ENCODE data around the gene MARVELD3. TPM values are rescaled to one million over a fixed set of nuclear protein-coding genes. Genes with fewer than 3 reads are reported as not detected.
"Not testable (repeated sequence)": the region's sequence is repeated elsewhere in the genome, so short reads cannot be mapped to it uniquely, and the experiment has no call there.

MARVELD3 gene
- total RNA-seq, 1 donor from 2014 or later, result 0.24 TPM

- no peaks in the 10 kb centered on the region for H3K36me3 Mint-ChIP-seq (ENCODE audit: unreplicated experiment)
These were observed 35.4 kb upstream of the MARVELD3 start for GRCh38 chr16:71590584-71590983.

GRCh38 chr16:71591917-71592316 is 34.1 kb upstream of the MARVELD3 start:
- Mint-ChIP-seq H3K27ac (ENCODE audit: unreplicated experiment) (no peak overlapping the region), H3K36me3 (ENCODE audit: unreplicated experiment) (no peaks in the 10 kb centered on the region), H3K9me3 (ENCODE audit: unreplicated experiment) (no peaks in the 10 kb centered on the region), H3K4me3 (ENCODE audit: unreplicated experiment) (no peak overlapping the region), H3K4me1 (ENCODE audit: unreplicated experiment) (no peaks in the 10 kb centered on the region), H3K27me3 (ENCODE audit: unreplicated experiment) (peaks cover 24% of the 10 kb centered on the region)
- TF ChIP-seq CTCF (IDR thresholded peaks at IDR 0.05), result no peak
- DNase-seq (ENCODE audit: extremely low spot score, unreplicated experiment), result no peak

More at GRCh38 chr16:71590584-71590983, 35.4 kb upstream of the MARVELD3 start:
- Mint-ChIP-seq H3K4me3 (ENCODE audit: unreplicated experiment) (no peak overlapping the region), H3K4me1 (ENCODE audit: unreplicated experiment) (no peaks in the 10 kb centered on the region), H3K27me3 (ENCODE audit: unreplicated experiment) (peaks cover 22% of the 10 kb centered on the region), H3K27ac (ENCODE audit: unreplicated experiment) (no peak overlapping the region), H3K9me3 (ENCODE audit: unreplicated experiment) (no peaks in the 10 kb centered on the region)
- no peak for TF ChIP-seq CTCF (IDR thresholded peaks at IDR 0.05)
- no peak for DNase-seq (ENCODE audit: extremely low spot score, unreplicated experiment)

GRCh38 chr16:71593048-71593999 is 32.7 kb upstream of the MARVELD3 start:
- H3K4me1 Mint-ChIP-seq (ENCODE audit: unreplicated experiment), result no peaks in the 10 kb centered on the region
- no peak overlapping the region for H3K27ac Mint-ChIP-seq (ENCODE audit: unreplicated experiment)
- H3K9me3 Mint-ChIP-seq (ENCODE audit: unreplicated experiment), result no peaks in the 10 kb centered on the region
- H3K27me3 Mint-ChIP-seq (ENCODE audit: unreplicated experiment), result peaks cover 26% of the 10 kb centered on the region
- DNase-seq (ENCODE audit: extremely low spot score, unreplicated experiment), result no peak
- no peaks in the 10 kb centered on the region for H3K36me3 Mint-ChIP-seq (ENCODE audit: unreplicated experiment)
- no peak for TF ChIP-seq CTCF (IDR thresholded peaks at IDR 0.05)
- H3K4me3 Mint-ChIP-seq (ENCODE audit: unreplicated experiment), result no peak overlapping the region

GRCh38 chr16:71594000-71594646 is 31.9 kb upstream of the MARVELD3 start:
- DNase-seq (ENCODE audit: extremely low spot score, unreplicated experiment), result no peak
- Mint-ChIP-seq H3K27me3 (ENCODE audit: unreplicated experiment) (peaks cover 26% of the 10 kb centered on the region), H3K4me1 (ENCODE audit: unreplicated experiment) (no peaks in the 10 kb centered on the region), H3K4me3 (ENCODE audit: unreplicated experiment) (no peak overlapping the region), H3K27ac (ENCODE audit: unreplicated experiment) (no peak overlapping the region), H3K36me3 (ENCODE audit: unreplicated experiment) (no peaks in the 10 kb centered on the region), H3K9me3 (ENCODE audit: unreplicated experiment) (no peaks in the 10 kb centered on the region)
- TF ChIP-seq CTCF (IDR thresholded peaks at IDR 0.05), result no peak

- H3K4me3 Mint-ChIP-seq (ENCODE audit: unreplicated experiment); H3K27ac Mint-ChIP-seq (ENCODE audit: unreplicated experiment); H3K4me1 Mint-ChIP-seq (ENCODE audit: unreplicated experiment); H3K36me3 Mint-ChIP-seq (ENCODE audit: unreplicated experiment); H3K9me3 Mint-ChIP-seq (ENCODE audit: unreplicated experiment); DNase-seq (ENCODE audit: extremely low spot score, unreplicated experiment): not testable (repeated sequence)
- peaks cover 26% of the 10 kb centered on the region for H3K27me3 Mint-ChIP-seq (ENCODE audit: unreplicated experiment)
These were observed 30.6 kb upstream of the MARVELD3 start for GRCh38 chr16:71595340-71595826.

- not testable (repeated sequence) for DNase-seq (ENCODE audit: extremely low spot score, unreplicated experiment); H3K27ac Mint-ChIP-seq (ENCODE audit: unreplicated experiment); H3K9me3 Mint-ChIP-seq (ENCODE audit: unreplicated experiment); H3K4me1 Mint-ChIP-seq (ENCODE audit: unreplicated experiment); H3K4me3 Mint-ChIP-seq (ENCODE audit: unreplicated experiment); H3K36me3 Mint-ChIP-seq (ENCODE audit: unreplicated experiment)
- peaks cover 16% of the 10 kb centered on the region for H3K27me3 Mint-ChIP-seq (ENCODE audit: unreplicated experiment)
These were observed 27.6 kb upstream of the MARVELD3 start for GRCh38 chr16:71598426-71598825.

Data from osteocyte (in vitro differentiated cells).